Esophagus muscularis mucosa (tissue), 3 donors: ENCODE measurements around the gene MTLN.

Experiments
- POLR2AphosphoS5 ChIP-seq, 2 donors: sonication (generic); formaldehyde crosslinking; IDR thresholded peaks; one replicate each; pipeline ENCODE4 v1.6.1; 2017; ENCODE audit warnings: antibody characterized with exemption in 2 of 2
- TF ChIP-seq, protein P1 (sequence below), 3 experiments: fragments of 200-600 bp in 2 of 3; fragments of 450-650 bp in 1 of 3; sonication (generic) in 2 of 3; IDR thresholded peaks; one replicate each; pipeline ENCODE4 v1.5.1; 2017 to 2019; ENCODE audit warnings: antibody characterized with exemption in 3 of 3, mild to moderate bottlenecking in 2 of 3, moderate library complexity in 1 of 3

DNA sequence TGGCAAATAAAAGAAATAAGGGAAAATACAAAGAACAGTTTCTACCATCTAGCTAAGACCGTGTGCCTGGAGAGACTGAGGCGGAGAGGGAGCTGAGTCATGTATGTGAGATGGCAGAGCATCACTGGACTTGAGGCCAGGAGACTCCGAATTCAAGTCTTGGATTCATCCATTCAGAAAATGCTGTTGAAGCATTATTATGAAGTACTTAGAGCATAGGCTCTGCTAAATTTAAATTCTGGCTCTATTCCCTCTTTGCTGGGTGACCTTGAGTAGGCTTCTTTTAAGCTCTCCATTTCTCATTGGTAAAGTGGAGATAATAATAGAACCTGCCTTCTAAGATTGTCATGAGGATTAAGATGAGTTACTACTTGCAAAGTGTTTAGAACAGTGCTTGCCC is 42.2 kb downstream of the MTLN start:
- TF ChIP-seq, protein P1, sequence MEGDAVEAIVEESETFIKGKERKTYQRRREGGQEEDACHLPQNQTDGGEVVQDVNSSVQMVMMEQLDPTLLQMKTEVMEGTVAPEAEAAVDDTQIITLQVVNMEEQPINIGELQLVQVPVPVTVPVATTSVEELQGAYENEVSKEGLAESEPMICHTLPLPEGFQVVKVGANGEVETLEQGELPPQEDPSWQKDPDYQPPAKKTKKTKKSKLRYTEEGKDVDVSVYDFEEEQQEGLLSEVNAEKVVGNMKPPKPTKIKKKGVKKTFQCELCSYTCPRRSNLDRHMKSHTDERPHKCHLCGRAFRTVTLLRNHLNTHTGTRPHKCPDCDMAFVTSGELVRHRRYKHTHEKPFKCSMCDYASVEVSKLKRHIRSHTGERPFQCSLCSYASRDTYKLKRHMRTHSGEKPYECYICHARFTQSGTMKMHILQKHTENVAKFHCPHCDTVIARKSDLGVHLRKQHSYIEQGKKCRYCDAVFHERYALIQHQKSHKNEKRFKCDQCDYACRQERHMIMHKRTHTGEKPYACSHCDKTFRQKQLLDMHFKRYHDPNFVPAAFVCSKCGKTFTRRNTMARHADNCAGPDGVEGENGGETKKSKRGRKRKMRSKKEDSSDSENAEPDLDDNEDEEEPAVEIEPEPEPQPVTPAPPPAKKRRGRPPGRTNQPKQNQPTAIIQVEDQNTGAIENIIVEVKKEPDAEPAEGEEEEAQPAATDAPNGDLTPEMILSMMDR (IDR thresholded peaks at IDR 0.05): no peak
- TF ChIP-seq POLR2AphosphoS5 (IDR thresholded peaks at IDR 0.05): no peak
